ENCODE data around the gene GNPNAT1.
A peak's percentile ranks its signal among the peaks of the same experiment; 100 is the strongest.

Gene GNPNAT1

GRCh38 chr14:52835122-52835903, 43.9 kb upstream of the GNPNAT1 start:
- TF ChIP-seq YY1 (IDR thresholded peaks at IDR 0.05; ENCODE audit: low read depth) (no peak), EGR1 (IDR thresholded peaks at IDR 0.05) (no peak), TEAD4 (IDR thresholded peaks at IDR 0.05) (peak; percentile 56), CEBPB (IDR thresholded peaks at IDR 0.05) (peak; percentile 59), ZBTB7A (IDR thresholded peaks at IDR 0.05; ENCODE audit: low read depth) (no peak), TAF1 (IDR thresholded peaks at IDR 0.05; ENCODE audit: low read depth) (no peak), RAD21 (IDR thresholded peaks at IDR 0.05; ENCODE audit: low read depth) (no peak), NFIC (IDR thresholded peaks at IDR 0.05) (peak; percentile 79), FOXM1 (IDR thresholded peaks at IDR 0.05; ENCODE audit: borderline replicate concordance, low read depth) (peak; percentile 58; the same call in 1 of the 2 replicates), EP300 (IDR thresholded peaks at IDR 0.05; ENCODE audit: borderline replicate concordance) (peak; percentile 73), REST (IDR thresholded peaks at IDR 0.05; ENCODE audit: low read depth) (no peak), CREB1 (IDR thresholded peaks at IDR 0.05; ENCODE audit: low read depth) (no peak), TCF12 (IDR thresholded peaks at IDR 0.05; ENCODE audit: low read depth) (peak; percentile 58)
- TF ChIP-seq, protein P1, sequence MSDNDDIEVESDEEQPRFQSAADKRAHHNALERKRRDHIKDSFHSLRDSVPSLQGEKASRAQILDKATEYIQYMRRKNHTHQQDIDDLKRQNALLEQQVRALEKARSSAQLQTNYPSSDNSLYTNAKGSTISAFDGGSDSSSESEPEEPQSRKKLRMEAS (IDR thresholded peaks at IDR 0.05), result 0 out of 2 replicates have a peak, but pooled peaks have one; percentile 8
- TF ChIP-seq, protein P2, sequence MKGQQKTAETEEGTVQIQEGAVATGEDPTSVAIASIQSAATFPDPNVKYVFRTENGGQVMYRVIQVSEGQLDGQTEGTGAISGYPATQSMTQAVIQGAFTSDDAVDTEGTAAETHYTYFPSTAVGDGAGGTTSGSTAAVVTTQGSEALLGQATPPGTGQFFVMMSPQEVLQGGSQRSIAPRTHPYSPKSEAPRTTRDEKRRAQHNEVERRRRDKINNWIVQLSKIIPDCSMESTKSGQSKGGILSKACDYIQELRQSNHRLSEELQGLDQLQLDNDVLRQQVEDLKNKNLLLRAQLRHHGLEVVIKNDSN (IDR thresholded peaks at IDR 0.05), result no peak

GRCh38 chr14:52834440-52834842, 43.0 kb upstream of the GNPNAT1 start:
- TF ChIP-seq YY1 (IDR thresholded peaks at IDR 0.05; ENCODE audit: low read depth) (0 out of 2 replicates have a peak, but pooled peaks have one; percentile 24), NFIC (IDR thresholded peaks at IDR 0.05) (no peak), CEBPB (IDR thresholded peaks at IDR 0.05) (no peak), ZBTB7A (IDR thresholded peaks at IDR 0.05; ENCODE audit: low read depth) (no peak), TEAD4 (IDR thresholded peaks at IDR 0.05) (peak; percentile 47; the same call in 1 of the 2 replicates)
- TF ChIP-seq, protein P1 (IDR thresholded peaks at IDR 0.05), result no peak
- TF ChIP-seq, protein P2 (IDR thresholded peaks at IDR 0.05), result no peak

- TF ChIP-seq, protein P2 (IDR thresholded peaks at IDR 0.05), result no peak
- no peak for TF ChIP-seq CEBPB (IDR thresholded peaks at IDR 0.05)
- no peak for TF ChIP-seq FOXM1 (IDR thresholded peaks at IDR 0.05; ENCODE audit: borderline replicate concordance, low read depth)
- TF ChIP-seq, protein P1 (IDR thresholded peaks at IDR 0.05), result no peak
- TF ChIP-seq TCF12 (IDR thresholded peaks at IDR 0.05; ENCODE audit: low read depth), result no peak
These were observed 42.5 kb upstream of the GNPNAT1 start for GRCh38 chr14:52833891-52834290.

DNA sequence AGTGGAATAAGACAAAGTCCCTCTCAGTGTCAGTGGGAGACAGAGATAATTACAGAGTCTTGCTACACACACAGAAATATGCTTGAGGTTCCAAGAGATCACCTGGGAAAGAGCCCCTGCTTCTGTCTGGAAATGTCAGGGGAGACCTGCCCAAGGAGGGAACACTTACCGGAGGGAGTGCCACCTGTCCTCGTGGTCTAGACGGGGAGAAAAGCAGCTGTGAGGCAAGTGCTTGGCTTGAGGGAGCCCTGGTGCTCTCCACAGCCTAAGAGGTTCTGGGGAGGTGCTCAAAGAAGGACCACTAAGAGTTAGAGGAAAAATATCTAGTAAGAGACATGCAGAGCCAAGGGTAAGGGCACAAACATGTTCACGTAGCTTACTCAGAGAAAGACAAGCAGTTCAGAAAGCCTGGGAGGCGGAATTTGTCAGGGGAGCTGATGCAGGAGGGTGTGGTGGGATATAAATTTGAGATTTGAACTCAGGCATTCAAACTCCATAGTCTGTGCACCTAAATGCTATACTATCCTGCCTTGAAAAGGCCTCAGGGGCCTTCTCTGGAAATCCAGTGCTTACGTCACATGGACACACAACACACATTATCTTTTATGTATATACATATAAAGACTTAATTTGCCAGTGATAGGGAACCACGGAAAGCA, 38.2 kb upstream of the GNPNAT1 start:
- TF ChIP-seq TCF12 (IDR thresholded peaks at IDR 0.05; ENCODE audit: low read depth) (no peak), TEAD4 (IDR thresholded peaks at IDR 0.05) (no peak)
- TF ChIP-seq, protein P1 (IDR thresholded peaks at IDR 0.05), result no peak

GRCh38 chr14:52827426-52827825, 36.0 kb upstream of the GNPNAT1 start:
- TF ChIP-seq TCF12 (IDR thresholded peaks at IDR 0.05; ENCODE audit: low read depth), result no peak
- no peak for TF ChIP-seq NFIC (IDR thresholded peaks at IDR 0.05)
- TF ChIP-seq FOXM1 (IDR thresholded peaks at IDR 0.05; ENCODE audit: borderline replicate concordance, low read depth), result no peak
- TF ChIP-seq TAF1 (IDR thresholded peaks at IDR 0.05; ENCODE audit: low read depth), result no peak
- no peak for TF ChIP-seq REST (IDR thresholded peaks at IDR 0.05; ENCODE audit: low read depth)
- TF ChIP-seq EP300 (IDR thresholded peaks at IDR 0.05; ENCODE audit: borderline replicate concordance), result no peak
- no peak for TF ChIP-seq YY1 (IDR thresholded peaks at IDR 0.05; ENCODE audit: low read depth)
- no peak for TF ChIP-seq RAD21 (IDR thresholded peaks at IDR 0.05; ENCODE audit: low read depth)
- TF ChIP-seq EGR1 (IDR thresholded peaks at IDR 0.05), result no peak
- TF ChIP-seq, protein P2 (IDR thresholded peaks at IDR 0.05), result no peak
- TF ChIP-seq, protein P1 (IDR thresholded peaks at IDR 0.05), result no peak
- TF ChIP-seq CREB1 (IDR thresholded peaks at IDR 0.05; ENCODE audit: low read depth), result no peak
- TF ChIP-seq ZBTB7A (IDR thresholded peaks at IDR 0.05; ENCODE audit: low read depth), result no peak
- TF ChIP-seq CEBPB (IDR thresholded peaks at IDR 0.05), result no peak
- TF ChIP-seq TEAD4 (IDR thresholded peaks at IDR 0.05), result no peak
